Panc1 (cell line): Measurements from ENCODE around the gene PLXNB1.

Source experiments
- POLR2AphosphoS5 ChIP-seq: IDR thresholded peaks from 2 replicates; pipeline ENCODE4 v1.6.1; 2012; ENCODE audit warnings: mild to moderate bottlenecking, low read depth, low read length, moderate library complexity
- SIN3A ChIP-seq: IDR thresholded peaks from 2 replicates; pipeline ENCODE4 v1.6.1; 2012; ENCODE audit warnings: low read depth, mild to moderate bottlenecking, low read length, moderate library complexity, borderline replicate concordance; ENCODE audit not compliant: insufficient read depth
- TF ChIP-seq, protein P1 (sequence below): fragments of 450-650 bp; IDR thresholded peaks from 2 replicates; pipeline ENCODE4 v1.5.1; 2017; ENCODE audit warnings: mild to moderate bottlenecking
- TF ChIP-seq, protein P2 (sequence below), 2 experiments: IDR thresholded peaks; 2 replicates each; pipeline ENCODE4 v1.6.1; 2011 to 2012; ENCODE audit warnings: low read depth in 2 of 2, control low read depth in 1 of 2, low read length in 1 of 2, mild to moderate bottlenecking in 1 of 2, moderate library complexity in 1 of 2; ENCODE audit not compliant: insufficient read depth in 1 of 2

DNA sequence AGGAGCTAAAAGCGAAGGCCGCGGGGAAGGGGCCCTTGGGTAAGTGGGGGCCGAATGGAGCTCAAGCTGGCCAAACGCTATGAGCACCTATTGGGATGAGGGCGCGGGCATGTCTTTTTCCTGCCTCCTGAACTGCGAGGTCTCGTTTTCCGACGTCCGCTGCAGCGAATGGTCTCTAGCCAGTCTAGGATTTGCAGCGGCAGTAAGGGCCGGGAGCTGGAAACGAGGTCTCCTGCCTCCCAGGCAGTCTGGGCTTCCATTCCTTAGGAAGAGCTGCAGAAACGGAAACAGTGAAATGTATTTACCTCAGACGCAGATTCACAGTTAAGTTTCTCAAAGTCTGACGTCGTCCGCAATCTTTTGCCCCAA lies 10.7 kb upstream of the PLXNB1 start:
- TF ChIP-seq, protein P1, sequence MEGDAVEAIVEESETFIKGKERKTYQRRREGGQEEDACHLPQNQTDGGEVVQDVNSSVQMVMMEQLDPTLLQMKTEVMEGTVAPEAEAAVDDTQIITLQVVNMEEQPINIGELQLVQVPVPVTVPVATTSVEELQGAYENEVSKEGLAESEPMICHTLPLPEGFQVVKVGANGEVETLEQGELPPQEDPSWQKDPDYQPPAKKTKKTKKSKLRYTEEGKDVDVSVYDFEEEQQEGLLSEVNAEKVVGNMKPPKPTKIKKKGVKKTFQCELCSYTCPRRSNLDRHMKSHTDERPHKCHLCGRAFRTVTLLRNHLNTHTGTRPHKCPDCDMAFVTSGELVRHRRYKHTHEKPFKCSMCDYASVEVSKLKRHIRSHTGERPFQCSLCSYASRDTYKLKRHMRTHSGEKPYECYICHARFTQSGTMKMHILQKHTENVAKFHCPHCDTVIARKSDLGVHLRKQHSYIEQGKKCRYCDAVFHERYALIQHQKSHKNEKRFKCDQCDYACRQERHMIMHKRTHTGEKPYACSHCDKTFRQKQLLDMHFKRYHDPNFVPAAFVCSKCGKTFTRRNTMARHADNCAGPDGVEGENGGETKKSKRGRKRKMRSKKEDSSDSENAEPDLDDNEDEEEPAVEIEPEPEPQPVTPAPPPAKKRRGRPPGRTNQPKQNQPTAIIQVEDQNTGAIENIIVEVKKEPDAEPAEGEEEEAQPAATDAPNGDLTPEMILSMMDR = no peak
- TF ChIP-seq, protein P2, sequence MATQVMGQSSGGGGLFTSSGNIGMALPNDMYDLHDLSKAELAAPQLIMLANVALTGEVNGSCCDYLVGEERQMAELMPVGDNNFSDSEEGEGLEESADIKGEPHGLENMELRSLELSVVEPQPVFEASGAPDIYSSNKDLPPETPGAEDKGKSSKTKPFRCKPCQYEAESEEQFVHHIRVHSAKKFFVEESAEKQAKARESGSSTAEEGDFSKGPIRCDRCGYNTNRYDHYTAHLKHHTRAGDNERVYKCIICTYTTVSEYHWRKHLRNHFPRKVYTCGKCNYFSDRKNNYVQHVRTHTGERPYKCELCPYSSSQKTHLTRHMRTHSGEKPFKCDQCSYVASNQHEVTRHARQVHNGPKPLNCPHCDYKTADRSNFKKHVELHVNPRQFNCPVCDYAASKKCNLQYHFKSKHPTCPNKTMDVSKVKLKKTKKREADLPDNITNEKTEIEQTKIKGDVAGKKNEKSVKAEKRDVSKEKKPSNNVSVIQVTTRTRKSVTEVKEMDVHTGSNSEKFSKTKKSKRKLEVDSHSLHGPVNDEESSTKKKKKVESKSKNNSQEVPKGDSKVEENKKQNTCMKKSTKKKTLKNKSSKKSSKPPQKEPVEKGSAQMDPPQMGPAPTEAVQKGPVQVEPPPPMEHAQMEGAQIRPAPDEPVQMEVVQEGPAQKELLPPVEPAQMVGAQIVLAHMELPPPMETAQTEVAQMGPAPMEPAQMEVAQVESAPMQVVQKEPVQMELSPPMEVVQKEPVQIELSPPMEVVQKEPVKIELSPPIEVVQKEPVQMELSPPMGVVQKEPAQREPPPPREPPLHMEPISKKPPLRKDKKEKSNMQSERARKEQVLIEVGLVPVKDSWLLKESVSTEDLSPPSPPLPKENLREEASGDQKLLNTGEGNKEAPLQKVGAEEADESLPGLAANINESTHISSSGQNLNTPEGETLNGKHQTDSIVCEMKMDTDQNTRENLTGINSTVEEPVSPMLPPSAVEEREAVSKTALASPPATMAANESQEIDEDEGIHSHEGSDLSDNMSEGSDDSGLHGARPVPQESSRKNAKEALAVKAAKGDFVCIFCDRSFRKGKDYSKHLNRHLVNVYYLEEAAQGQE (IDR thresholded peaks at IDR 0.05; ENCODE audit: insufficient read depth in 1 of 2, low read depth in 2 of 2, low read length in 1 of 2) = no peak
- no peak for TF ChIP-seq SIN3A
- no peak for TF ChIP-seq POLR2AphosphoS5
